Measurements from ENCODE around the gene MYH2. TPM values are rescaled to one million over a fixed set of nuclear protein-coding genes. Genes with fewer than 3 reads are reported as not detected.
"Not testable (repeated sequence)": the region's sequence is repeated elsewhere in the genome, so short reads cannot be mapped to it uniquely, and the experiment has no call there.

MYH2 gene
- total RNA-seq, 1 donor from 2014 or later = not detected

DNA sequence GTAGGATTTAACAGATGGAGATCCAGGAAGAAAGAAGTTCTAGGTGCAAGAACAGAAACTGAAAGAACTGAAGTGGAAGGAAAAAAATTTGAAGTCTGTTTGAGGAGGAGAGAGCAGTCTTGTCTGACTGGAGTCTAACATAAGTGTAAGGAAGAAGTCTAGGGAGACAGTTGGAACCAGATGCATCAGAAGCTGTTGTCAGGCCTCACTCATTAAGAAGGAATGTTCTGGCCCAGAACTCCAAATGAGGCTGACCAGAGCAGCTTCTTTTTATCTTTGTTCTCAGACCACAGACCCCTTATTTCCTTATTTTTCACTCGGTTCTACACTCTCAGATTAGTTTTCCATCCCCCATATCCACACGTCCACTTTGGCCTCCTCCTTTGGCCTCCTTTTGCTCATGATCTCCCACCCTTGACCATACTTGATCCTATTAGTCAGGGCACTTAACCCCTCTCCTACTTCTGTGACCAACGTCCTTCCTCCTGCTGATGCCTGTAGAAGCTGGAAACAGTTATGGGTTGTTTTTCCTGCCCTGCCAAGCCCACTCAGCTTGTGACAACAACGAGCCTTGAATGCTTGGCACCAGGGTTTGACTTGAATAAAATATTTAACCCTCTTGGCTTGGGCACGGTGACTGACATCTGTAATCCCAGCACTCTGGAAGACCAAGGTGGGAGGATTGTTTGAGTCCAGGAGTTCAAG lies 7.0 kb upstream of the MYH2 start:
- Mint-ChIP-seq H3K27ac (peak overlapping the region; percentile 7), H3K36me3 (ENCODE audit: insufficient read depth) (no peaks in the 10 kb centered on the region), H3K9me3 (ENCODE audit: low read depth) (peaks cover 4% of the 10 kb centered on the region), H3K4me3 (ENCODE audit: low read depth) (no peak overlapping the region), H3K4me1 (ENCODE audit: low read depth) (peaks cover 5% of the 10 kb centered on the region), H3K27me3 (peaks cover 16% of the 10 kb centered on the region)
- TF ChIP-seq, protein P1, sequence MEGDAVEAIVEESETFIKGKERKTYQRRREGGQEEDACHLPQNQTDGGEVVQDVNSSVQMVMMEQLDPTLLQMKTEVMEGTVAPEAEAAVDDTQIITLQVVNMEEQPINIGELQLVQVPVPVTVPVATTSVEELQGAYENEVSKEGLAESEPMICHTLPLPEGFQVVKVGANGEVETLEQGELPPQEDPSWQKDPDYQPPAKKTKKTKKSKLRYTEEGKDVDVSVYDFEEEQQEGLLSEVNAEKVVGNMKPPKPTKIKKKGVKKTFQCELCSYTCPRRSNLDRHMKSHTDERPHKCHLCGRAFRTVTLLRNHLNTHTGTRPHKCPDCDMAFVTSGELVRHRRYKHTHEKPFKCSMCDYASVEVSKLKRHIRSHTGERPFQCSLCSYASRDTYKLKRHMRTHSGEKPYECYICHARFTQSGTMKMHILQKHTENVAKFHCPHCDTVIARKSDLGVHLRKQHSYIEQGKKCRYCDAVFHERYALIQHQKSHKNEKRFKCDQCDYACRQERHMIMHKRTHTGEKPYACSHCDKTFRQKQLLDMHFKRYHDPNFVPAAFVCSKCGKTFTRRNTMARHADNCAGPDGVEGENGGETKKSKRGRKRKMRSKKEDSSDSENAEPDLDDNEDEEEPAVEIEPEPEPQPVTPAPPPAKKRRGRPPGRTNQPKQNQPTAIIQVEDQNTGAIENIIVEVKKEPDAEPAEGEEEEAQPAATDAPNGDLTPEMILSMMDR (IDR thresholded peaks at IDR 0.05; ENCODE audit: unreplicated experiment) = no peak
- DNase-seq (ENCODE audit: low spot score, unreplicated experiment) = no peak

GRCh38 chr17:10550014-10550413 lies 556 bp upstream of the MYH2 start:
- Mint-ChIP-seq H3K4me1 (ENCODE audit: low read depth) (peaks cover 2% of the 10 kb centered on the region), H3K27ac (no peak overlapping the region), H3K27me3 (peaks cover 33% of the 10 kb centered on the region), H3K4me3 (ENCODE audit: low read depth) (no peak overlapping the region), H3K9me3 (ENCODE audit: low read depth) (peaks cover 4% of the 10 kb centered on the region), H3K36me3 (ENCODE audit: insufficient read depth) (no peaks in the 10 kb centered on the region)
- DNase-seq (ENCODE audit: low spot score, unreplicated experiment) = no peak
- TF ChIP-seq, protein P1 (IDR thresholded peaks at IDR 0.05; ENCODE audit: unreplicated experiment) = no peak

- DNase-seq (ENCODE audit: low spot score, unreplicated experiment) = no peak
- Mint-ChIP-seq H3K36me3 (ENCODE audit: insufficient read depth) (no peaks in the 10 kb centered on the region), H3K9me3 (ENCODE audit: low read depth) (no peaks in the 10 kb centered on the region), H3K27me3 (peaks cover 30% of the 10 kb centered on the region), H3K4me3 (ENCODE audit: low read depth) (no peak overlapping the region), H3K4me1 (ENCODE audit: low read depth) (peaks cover 2% of the 10 kb centered on the region), H3K27ac (no peak overlapping the region)
- TF ChIP-seq, protein P1 (IDR thresholded peaks at IDR 0.05; ENCODE audit: unreplicated experiment) = no peak
Measured at GRCh38 chr17:10547351-10547750, 2.1 kb downstream of the MYH2 start.

DNA sequence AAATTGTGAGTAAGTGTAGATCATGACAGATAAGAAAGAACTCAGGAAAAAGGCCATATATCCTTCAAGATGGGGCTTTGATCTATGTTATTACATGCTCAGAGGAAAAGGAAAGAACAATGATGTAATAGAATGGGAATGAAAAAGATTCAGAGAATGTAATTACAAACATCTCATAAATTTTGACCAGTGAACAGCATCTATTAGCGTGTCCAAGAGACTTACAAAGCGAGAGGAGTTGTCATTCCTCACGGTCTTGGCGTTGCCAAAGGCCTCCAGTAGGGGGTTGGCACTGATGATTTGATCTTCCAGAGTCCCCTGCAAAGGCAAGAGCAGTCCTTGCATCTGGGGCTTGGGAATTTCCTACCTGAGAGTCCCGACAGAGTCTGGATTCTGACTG lies 6.0 kb downstream of the MYH2 start:
- H3K9me3 Mint-ChIP-seq (ENCODE audit: low read depth) = peaks cover 11% of the 10 kb centered on the region
- H3K27me3 Mint-ChIP-seq; H3K4me1 Mint-ChIP-seq (ENCODE audit: low read depth); H3K27ac Mint-ChIP-seq; H3K36me3 Mint-ChIP-seq (ENCODE audit: insufficient read depth); DNase-seq (ENCODE audit: low spot score, unreplicated experiment); H3K4me3 Mint-ChIP-seq (ENCODE audit: low read depth): not testable (repeated sequence)

DNA sequence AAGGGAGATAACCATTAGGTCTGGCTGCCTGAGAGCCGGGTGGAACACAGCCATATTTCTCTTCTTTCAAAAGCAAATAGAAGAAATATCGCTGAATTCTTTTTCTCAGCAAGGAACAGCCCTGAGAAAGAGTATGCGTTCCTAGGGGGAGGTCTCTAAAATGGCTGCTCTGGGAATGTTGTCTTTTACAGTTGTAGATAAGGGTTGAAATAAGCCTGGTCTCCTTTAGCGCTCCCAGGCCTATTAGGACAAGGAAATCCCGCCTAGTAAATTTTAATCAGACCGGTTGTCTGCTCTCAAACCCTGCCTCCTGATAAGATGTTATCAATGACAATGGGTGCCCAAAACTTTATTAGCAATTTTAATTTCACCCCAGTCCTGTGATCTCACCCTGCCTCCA lies 8.3 kb downstream of the MYH2 start:
- H3K4me3 Mint-ChIP-seq (ENCODE audit: low read depth); H3K27ac Mint-ChIP-seq; H3K36me3 Mint-ChIP-seq (ENCODE audit: insufficient read depth); H3K27me3 Mint-ChIP-seq; H3K4me1 Mint-ChIP-seq (ENCODE audit: low read depth); DNase-seq (ENCODE audit: low spot score, unreplicated experiment): not testable (repeated sequence)
- H3K9me3 Mint-ChIP-seq (ENCODE audit: low read depth) = peaks cover 11% of the 10 kb centered on the region

DNA sequence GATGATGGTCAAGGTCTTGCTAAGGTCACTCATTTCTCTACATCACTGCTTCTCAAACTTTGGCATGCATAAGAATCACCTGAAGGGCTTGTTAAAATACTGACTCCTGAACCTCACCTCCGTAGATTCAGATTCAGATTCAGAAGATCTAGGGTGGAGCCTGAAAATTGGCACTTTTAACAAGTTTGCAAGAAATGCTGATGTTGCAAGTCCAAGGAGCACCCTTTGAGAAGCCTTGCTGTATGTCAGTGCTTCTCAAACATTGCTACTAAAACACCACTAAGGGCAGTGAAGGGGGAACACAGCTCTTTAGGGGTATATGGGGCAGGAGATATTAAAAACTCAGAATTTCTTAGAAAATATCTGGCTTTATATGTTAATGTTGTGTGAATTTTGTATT lies 17.4 kb downstream of the MYH2 start:
- H3K27me3 Mint-ChIP-seq = peaks cover 31% of the 10 kb centered on the region
- no peak overlapping the region for H3K4me3 Mint-ChIP-seq (ENCODE audit: low read depth)
- no peak overlapping the region for H3K27ac Mint-ChIP-seq
- no peaks in the 10 kb centered on the region for H3K36me3 Mint-ChIP-seq (ENCODE audit: insufficient read depth)
- no peaks in the 10 kb centered on the region for H3K4me1 Mint-ChIP-seq (ENCODE audit: low read depth)
- H3K9me3 Mint-ChIP-seq (ENCODE audit: low read depth) = no peaks in the 10 kb centered on the region
- no peak for DNase-seq (ENCODE audit: low spot score, unreplicated experiment)
- TF ChIP-seq, protein P1 (IDR thresholded peaks at IDR 0.05; ENCODE audit: unreplicated experiment) = no peak
